ENCODE data around the gene BTG2.
"Not testable (repeated sequence)": the region's sequence is repeated elsewhere in the genome, so short reads cannot be mapped to it uniquely, and the experiment has no call there.

Gene BTG2

GRCh38 chr1:203296460-203297073 is 8.8 kb upstream of the BTG2 start:
- DNase-seq = no peak

- DNase-seq = no peak
These were observed 6.2 kb upstream of the BTG2 start for GRCh38 chr1:203299169-203299568.

GRCh38 chr1:203299719-203300429 is 5.4 kb upstream of the BTG2 start:
- DNase-seq = not testable (repeated sequence)

GRCh38 chr1:203300441-203301330 is 4.6 kb upstream of the BTG2 start:
- DNase-seq = no peak

- no peak for DNase-seq
These were observed 4.0 kb upstream of the BTG2 start for GRCh38 chr1:203301331-203301668.

GRCh38 chr1:203302456-203302855 is 2.9 kb upstream of the BTG2 start:
- DNase-seq = no peak

- DNase-seq = no peak
These were observed 2.4 kb upstream of the BTG2 start for GRCh38 chr1:203302894-203303293.

- no peak for DNase-seq
These were observed 864 bp upstream of the BTG2 start for GRCh38 chr1:203304391-203304918.

GRCh38 chr1:203305809-203306088 is 430 bp downstream of the BTG2 start:
- no peak for DNase-seq

GRCh38 chr1:203306089-203306964 is 1.0 kb downstream of the BTG2 start:
- peak; percentile 17 for DNase-seq

GRCh38 chr1:203306965-203307541 is 1.7 kb downstream of the BTG2 start:
- DNase-seq = no peak

GRCh38 chr1:203307641-203308126 is 2.4 kb downstream of the BTG2 start:
- DNase-seq = no peak

- DNase-seq = no peak
These were observed 3.1 kb downstream of the BTG2 start for GRCh38 chr1:203308328-203308922.

GRCh38 chr1:203308923-203309331 is 3.6 kb downstream of the BTG2 start:
- DNase-seq = no peak

GRCh38 chr1:203311368-203312301 is 6.3 kb downstream of the BTG2 start:
- DNase-seq = no peak

- not testable (repeated sequence) for DNase-seq
These were observed 8.9 kb downstream of the BTG2 start for GRCh38 chr1:203314025-203314759.

- DNase-seq = no peak
These were observed 11.3 kb downstream of the BTG2 start for GRCh38 chr1:203316626-203317093.

GRCh38 chr1:203317429-203318228 is 12.3 kb downstream of the BTG2 start:
- no peak for DNase-seq

GRCh38 chr1:203318229-203318517 is 12.9 kb downstream of the BTG2 start:
- DNase-seq = no peak
